A549 (cell line): Measurements from ENCODE around the gene ADGRL2. TPM values are rescaled to one million over a fixed set of nuclear protein-coding genes. Genes with fewer than 3 reads are reported as not detected.

Experiments
- ATAC-seq, 2 experiments: fragments of 200-7000 bp in 1 of 2; fragments of >200 bp in 1 of 2; cut with Nextera tagmentation in 1 of 2; cut with Tn5 transposase in 1 of 2; 3 replicates each; pipeline versions ENCODE4 v1.8.0 to v1.9.1; 2018 to 2020; ENCODE audit warnings: mild to moderate bottlenecking in 1 of 2, moderate library complexity in 1 of 2
- CTCF ChIA-PET: fragments of 300-600 bp; sonication (Branson Sonifier 250); formaldehyde crosslinking; extraction: SDS; loops from one replicate; lab custom pipeline; 2021; ENCODE audit warnings: antibody characterized with exemption, inconsistent platforms; lab: Yijun Ruan, JAX
- POLR2A ChIA-PET: fragments of 350-600 bp; formaldehyde crosslinking; extraction: SDS; loops from one replicate; lab custom pipeline; 2021; ENCODE audit warnings: antibody characterized with exemption, inconsistent platforms; lab: Yijun Ruan, JAX
- DNase-seq, 2 experiments: peaks; one replicate each; pipeline versions ENCODE4 v3.0.0 to v3.0.0-alpha.2; 2011 to 2016; ENCODE audit warnings: low read depth in 1 of 2, low spot score in 1 of 2
- FAIRE-seq: peaks from 2 replicates; lab custom pipeline; 2011; peaks lifted over from hg19 to GRCh38; lab: Jason Lieb, UNC
- H3K27ac ChIP-seq, 2 experiments: fragments of >200 bp; sonication (Bioruptor Twin); formaldehyde crosslinking; 3 replicates each; pipeline ENCODE4 v1.5.1; 2016 to 2017
- H3K4me1 ChIP-seq: fragments of >200 bp; sonication (Bioruptor Twin); formaldehyde crosslinking; 3 replicates; pipeline ENCODE4 v1.6.1; 2016
- H3K4me2 ChIP-seq: fragments of >200 bp; sonication (Bioruptor Twin); formaldehyde crosslinking; 3 replicates; pipeline ENCODE4 v1.6.1; 2016
- H3K4me3 ChIP-seq: fragments of >200 bp; sonication (Bioruptor Twin); formaldehyde crosslinking; 3 replicates; pipeline ENCODE4 v1.5.1; 2016
- H3K9me3 ChIP-seq: fragments of >200 bp; sonication (Bioruptor Twin); formaldehyde crosslinking; 3 replicates; pipeline ENCODE4 v1.6.1; 2016
- BHLHE40 ChIP-seq: IDR thresholded peaks from 2 replicates; pipeline ENCODE4 v1.6.1; 2012; ENCODE audit warnings: low read depth, low read length, inconsistent platforms
- EHF ChIP-seq: fragments of 250-450 bp; sonication (Bioruptor Pico); IDR thresholded peaks from 2 replicates; pipeline ENCODE4 v1.5.0; 2020; ENCODE audit warnings: mild to moderate bottlenecking
- FOSB ChIP-seq: fragments of 250-450 bp; sonication (Bioruptor Pico); IDR thresholded peaks from 2 replicates; pipeline ENCODE4 v1.5.0; 2020; ENCODE audit warnings: mild to moderate bottlenecking, moderate library complexity
- FOXS1 ChIP-seq: fragments of 250-450 bp; sonication (Bioruptor Pico); IDR thresholded peaks from 2 replicates; pipeline ENCODE4 v1.5.0; 2020; ENCODE audit warnings: mild to moderate bottlenecking, moderate library complexity
- HDAC2 ChIP-seq: fragments of 200-600 bp; sonication (generic); IDR thresholded peaks from 2 replicates; pipeline ENCODE4 v1.6.1; 2016
- HEYL ChIP-seq: fragments of 250-450 bp; sonication (Bioruptor Pico); IDR thresholded peaks from 2 replicates; pipeline ENCODE4 v1.8.0; 2021; ENCODE audit warnings: mild to moderate bottlenecking, moderate library complexity
- HOXB13 ChIP-seq: fragments of 250-450 bp; sonication (Bioruptor Pico); IDR thresholded peaks from 2 replicates; pipeline ENCODE4 v1.5.0; 2020; ENCODE audit warnings: low read depth, mild to moderate bottlenecking, moderate library complexity
- MAFK ChIP-seq: fragments of 450-650 bp; IDR thresholded peaks from 2 replicates; pipeline ENCODE4 v1.6.1; 2014; ENCODE audit not compliant: partially characterized antibody
- MAZ ChIP-seq: fragments of 150-350 bp; IDR thresholded peaks from 2 replicates; pipeline ENCODE4 v1.6.1; 2014; ENCODE audit warnings: antibody characterized with exemption, low read depth, low read length, borderline replicate concordance
- NFE2L2 ChIP-seq: fragments of 150-350 bp; conservative IDR thresholded peaks from 2 replicates; pipeline ENCODE4 v1.6.1; 2014; ENCODE audit warnings: low read length
- POLR2A ChIP-seq: IDR thresholded peaks from 2 replicates; pipeline ENCODE4 v1.6.1; 2012; ENCODE audit warnings: mild to moderate bottlenecking, low read length
- RARB ChIP-seq: fragments of 250-450 bp; sonication (Bioruptor Pico); IDR thresholded peaks from 2 replicates; pipeline ENCODE4 v1.8.0; 2021; ENCODE audit warnings: mild to moderate bottlenecking, moderate library complexity
- TFCP2L1 ChIP-seq: fragments of 250-450 bp; sonication (Bioruptor Pico); IDR thresholded peaks from 2 replicates; pipeline ENCODE4 v1.5.0; 2021; ENCODE audit warnings: mild to moderate bottlenecking
- WGBS: methylation state at CpG from one replicate; pipeline ENCODE4 v1.1.6; 2017; ENCODE audit errors: missing lambda C conversion rate; 5-methylcytosine and 5-hydroxymethylcytosine counted together
- polyA minus RNA-seq: library from RNA; depleted of rRNA, polyadenylated mRNA; stranded (reverse); fragments of >200 nt; gene quantifications from 2 replicates; pipeline ENCODE4 v1.2.3, GENCODE V29; 2011; rRNA and poly(A)+ RNA removed
- polyA plus RNA-seq, 4 experiments: library from polyadenylated mRNA; depleted of rRNA in 3 of 4; stranded (reverse); fragments of >200 nt; fragmentation: RNase III in 1 of 4; extraction: RNeasy Plus Mini Kit Qiagen cat#74134 plus additional on column Dnase treatment in 1 of 4; gene quantifications; 2 replicates in 3 of 4; 3 replicates in 1 of 4; pipeline ENCODE4 v1.2.3, GENCODE V29; 2011 to 2017
- TF ChIP-seq, protein P1 (sequence below): fragments of 200-600 bp; sonication (generic); IDR thresholded peaks from 2 replicates; pipeline ENCODE4 v1.6.1; 2016; ENCODE audit warnings: antibody characterized with exemption, mild to moderate bottlenecking, moderate library complexity
- TF ChIP-seq, protein P2 (sequence below): IDR thresholded peaks from 2 replicates; pipeline ENCODE4 v1.6.1; 2012
- TF ChIP-seq, protein P3 (sequence below): fragments of >200 bp; sonication (Bioruptor Twin); formaldehyde crosslinking; IDR thresholded peaks from 3 replicates; pipeline ENCODE4 v1.6.1; 2016
- TF ChIP-seq, protein P4 (sequence below): IDR thresholded peaks from 2 replicates; pipeline ENCODE4 v1.6.1; 2012

The ADGRL2 gene
- 24.1 and 38.7 TPM in 2 replicates for polyA plus RNA-seq (2011; rRNA removed)
- 7.6 and 9.7 TPM in 2 replicates for polyA plus RNA-seq (2012; cell fraction: cytosol; rRNA removed)
- 7.4 and 10.7 TPM in 2 replicates for polyA plus RNA-seq (2012; cell fraction: nucleus; rRNA removed)
- polyA plus RNA-seq (2017; fragmentation: RNase III; extraction: RNeasy Plus Mini Kit Qiagen cat#74134 plus additional on column Dnase treatment), result 10.8 to 12.8 TPM (median 11.6 TPM) in 3 replicates
- polyA minus RNA-seq, result 26.0 and 42.0 TPM in 2 replicates

DNA sequence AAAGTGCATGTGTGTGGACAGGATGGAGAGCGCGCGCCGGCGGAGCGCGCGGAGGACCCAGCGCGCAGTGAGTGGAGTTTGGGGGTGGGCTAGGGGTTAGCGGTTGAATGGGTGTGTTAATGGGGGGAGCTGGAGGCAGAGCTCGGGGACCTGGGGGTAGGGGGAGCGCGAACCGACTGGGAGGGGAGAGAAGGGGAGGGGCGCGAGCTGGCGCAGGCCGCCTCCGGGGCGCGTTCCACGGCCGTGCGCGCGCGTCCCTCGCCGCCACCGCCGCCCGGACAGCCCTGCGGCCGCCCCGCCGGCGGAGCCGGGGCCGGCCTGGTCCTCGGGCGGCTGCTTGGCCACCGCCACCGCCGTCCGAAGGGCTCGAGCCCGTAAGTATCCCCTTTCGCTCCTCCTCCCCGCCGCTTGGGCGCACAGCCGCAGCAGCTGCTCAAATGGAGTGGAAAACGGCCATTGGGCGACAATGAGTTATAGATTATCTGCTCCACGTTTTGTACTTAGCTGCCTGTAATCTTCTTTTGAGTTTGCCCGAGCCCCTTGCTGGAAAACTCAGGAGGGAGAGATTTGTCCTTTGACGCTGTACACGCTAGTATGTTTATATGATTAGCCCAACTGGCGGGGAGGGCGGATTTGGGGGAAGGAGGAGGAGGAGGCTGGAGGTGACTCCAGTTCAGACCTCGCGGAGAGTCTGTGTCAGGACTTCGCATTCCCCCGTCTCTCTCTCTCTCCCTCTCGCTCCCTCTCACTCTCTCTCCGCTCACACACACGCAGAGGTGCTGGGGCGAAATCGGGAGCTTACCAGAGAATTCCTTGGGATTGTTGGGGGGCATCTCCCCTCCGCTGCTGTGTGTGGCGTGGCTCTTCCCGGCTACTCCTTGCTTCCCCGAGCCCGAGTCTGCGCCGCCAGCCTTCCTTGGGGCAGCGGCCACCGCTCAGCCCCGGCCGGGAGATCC lies at the start of gene ADGRL2:
Gene ADGRL2 (plus strand): TSS at position 240 of the 956 bp plus-strand sequence. CDS start 36,051 bp downstream, outside the sequence.
- Histone ChIP-seq H3K4me2 (peak within 1 kb of the TSS; percentile 85), H3K4me1 (peaks cover 17% of the 10 kb centered on the region; the same call in 2 of the 3 replicates), H3K4me3 (peak within 1 kb of the TSS; percentile 73), H3K27ac (peak within 1 kb of the TSS; percentile 83 to 91), H3K9me3 (no peaks in the 10 kb centered on the region)
- CTCF ChIA-PET, result interaction anchor here (1.5 kb wide), 1 partner anchor 251 kb away, joined by 3 read pairs; no protein-coding TSS in a partner anchor
- TF ChIP-seq, protein P1, sequence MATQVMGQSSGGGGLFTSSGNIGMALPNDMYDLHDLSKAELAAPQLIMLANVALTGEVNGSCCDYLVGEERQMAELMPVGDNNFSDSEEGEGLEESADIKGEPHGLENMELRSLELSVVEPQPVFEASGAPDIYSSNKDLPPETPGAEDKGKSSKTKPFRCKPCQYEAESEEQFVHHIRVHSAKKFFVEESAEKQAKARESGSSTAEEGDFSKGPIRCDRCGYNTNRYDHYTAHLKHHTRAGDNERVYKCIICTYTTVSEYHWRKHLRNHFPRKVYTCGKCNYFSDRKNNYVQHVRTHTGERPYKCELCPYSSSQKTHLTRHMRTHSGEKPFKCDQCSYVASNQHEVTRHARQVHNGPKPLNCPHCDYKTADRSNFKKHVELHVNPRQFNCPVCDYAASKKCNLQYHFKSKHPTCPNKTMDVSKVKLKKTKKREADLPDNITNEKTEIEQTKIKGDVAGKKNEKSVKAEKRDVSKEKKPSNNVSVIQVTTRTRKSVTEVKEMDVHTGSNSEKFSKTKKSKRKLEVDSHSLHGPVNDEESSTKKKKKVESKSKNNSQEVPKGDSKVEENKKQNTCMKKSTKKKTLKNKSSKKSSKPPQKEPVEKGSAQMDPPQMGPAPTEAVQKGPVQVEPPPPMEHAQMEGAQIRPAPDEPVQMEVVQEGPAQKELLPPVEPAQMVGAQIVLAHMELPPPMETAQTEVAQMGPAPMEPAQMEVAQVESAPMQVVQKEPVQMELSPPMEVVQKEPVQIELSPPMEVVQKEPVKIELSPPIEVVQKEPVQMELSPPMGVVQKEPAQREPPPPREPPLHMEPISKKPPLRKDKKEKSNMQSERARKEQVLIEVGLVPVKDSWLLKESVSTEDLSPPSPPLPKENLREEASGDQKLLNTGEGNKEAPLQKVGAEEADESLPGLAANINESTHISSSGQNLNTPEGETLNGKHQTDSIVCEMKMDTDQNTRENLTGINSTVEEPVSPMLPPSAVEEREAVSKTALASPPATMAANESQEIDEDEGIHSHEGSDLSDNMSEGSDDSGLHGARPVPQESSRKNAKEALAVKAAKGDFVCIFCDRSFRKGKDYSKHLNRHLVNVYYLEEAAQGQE, result no peak
- TF ChIP-seq POLR2A (peak; percentile 37), HDAC2 (0 out of 2 replicates have a peak, but pooled peaks have one; percentile 54)
- TF ChIP-seq, protein P2, sequence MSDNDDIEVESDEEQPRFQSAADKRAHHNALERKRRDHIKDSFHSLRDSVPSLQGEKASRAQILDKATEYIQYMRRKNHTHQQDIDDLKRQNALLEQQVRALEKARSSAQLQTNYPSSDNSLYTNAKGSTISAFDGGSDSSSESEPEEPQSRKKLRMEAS, result peak; percentile 65
- TF ChIP-seq, protein P3, sequence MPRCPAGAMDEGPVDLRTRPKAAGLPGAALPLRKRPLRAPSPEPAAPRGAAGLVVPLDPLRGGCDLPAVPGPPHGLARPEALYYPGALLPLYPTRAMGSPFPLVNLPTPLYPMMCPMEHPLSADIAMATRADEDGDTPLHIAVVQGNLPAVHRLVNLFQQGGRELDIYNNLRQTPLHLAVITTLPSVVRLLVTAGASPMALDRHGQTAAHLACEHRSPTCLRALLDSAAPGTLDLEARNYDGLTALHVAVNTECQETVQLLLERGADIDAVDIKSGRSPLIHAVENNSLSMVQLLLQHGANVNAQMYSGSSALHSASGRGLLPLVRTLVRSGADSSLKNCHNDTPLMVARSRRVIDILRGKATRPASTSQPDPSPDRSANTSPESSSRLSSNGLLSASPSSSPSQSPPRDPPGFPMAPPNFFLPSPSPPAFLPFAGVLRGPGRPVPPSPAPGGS, result no peak
- DNase-seq, result peak; percentile 15 to 85
- FAIRE-seq, result no peak
- ATAC-seq, result peak; percentile 79 to 84
- WGBS, result 1% methylated on average over 25 of the region's 81 CpGs
- POLR2A ChIA-PET, result interaction anchor here (1.0 kb wide), 2 partner anchors 12 to 13 kb away, joined by 3 to 4 read pairs; no protein-coding TSS in a partner anchor

DNA sequence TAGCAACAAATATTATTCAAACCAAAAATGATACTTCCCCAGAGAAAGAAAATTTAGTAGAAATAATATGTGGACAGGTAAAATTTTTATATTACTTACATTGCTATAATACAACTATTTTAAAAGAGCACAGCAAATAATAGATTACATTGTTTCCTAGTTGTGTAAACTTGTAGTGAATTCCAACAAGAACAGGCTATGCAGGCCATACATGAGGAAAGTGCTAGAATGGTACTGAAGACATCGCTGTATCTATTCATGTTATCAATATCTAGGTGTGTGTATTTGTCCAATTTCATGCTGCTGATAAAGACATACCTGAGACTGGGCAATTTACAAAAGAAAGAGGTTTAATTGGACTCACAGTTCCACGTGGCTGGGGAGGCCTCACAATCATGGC lies 47.9 kb upstream of the ADGRL2 start:
- CTCF ChIA-PET, result no interaction called here
- no peak overlapping the region for H3K4me3 ChIP-seq
- no peak for ATAC-seq
- H3K9me3 ChIP-seq, result no peaks in the 10 kb centered on the region
- TF ChIP-seq RARB (no peak), NFE2L2 (no peak), MAZ (no peak), HEYL (CRISPR knock-in tag) (no peak), MAFK (no peak), EHF (CRISPR knock-in tag) (no peak), HOXB13 (CRISPR knock-in tag) (no peak), TFCP2L1 (no peak), FOSB (no peak), BHLHE40 (no peak), FOXS1 (CRISPR knock-in tag) (no peak)
- TF ChIP-seq, protein P4, sequence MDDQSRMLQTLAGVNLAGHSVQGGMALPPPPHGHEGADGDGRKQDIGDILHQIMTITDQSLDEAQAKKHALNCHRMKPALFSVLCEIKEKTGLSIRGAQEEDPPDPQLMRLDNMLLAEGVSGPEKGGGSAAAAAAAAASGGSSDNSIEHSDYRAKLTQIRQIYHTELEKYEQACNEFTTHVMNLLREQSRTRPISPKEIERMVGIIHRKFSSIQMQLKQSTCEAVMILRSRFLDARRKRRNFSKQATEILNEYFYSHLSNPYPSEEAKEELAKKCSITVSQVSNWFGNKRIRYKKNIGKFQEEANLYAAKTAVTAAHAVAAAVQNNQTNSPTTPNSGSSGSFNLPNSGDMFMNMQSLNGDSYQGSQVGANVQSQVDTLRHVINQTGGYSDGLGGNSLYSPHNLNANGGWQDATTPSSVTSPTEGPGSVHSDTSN, result no peak
- no peak overlapping the region for H3K27ac ChIP-seq
- POLR2A ChIA-PET, result no interaction called here
- 36% methylated on average over 2 of the region's 2 CpGs for WGBS
- H3K4me1 ChIP-seq, result no peaks in the 10 kb centered on the region
- no peak overlapping the region for H3K4me2 ChIP-seq
- DNase-seq, result no peak
- FAIRE-seq, result no peak
